Measurements from ENCODE around the gene IMP4.

Gene IMP4

DNA sequence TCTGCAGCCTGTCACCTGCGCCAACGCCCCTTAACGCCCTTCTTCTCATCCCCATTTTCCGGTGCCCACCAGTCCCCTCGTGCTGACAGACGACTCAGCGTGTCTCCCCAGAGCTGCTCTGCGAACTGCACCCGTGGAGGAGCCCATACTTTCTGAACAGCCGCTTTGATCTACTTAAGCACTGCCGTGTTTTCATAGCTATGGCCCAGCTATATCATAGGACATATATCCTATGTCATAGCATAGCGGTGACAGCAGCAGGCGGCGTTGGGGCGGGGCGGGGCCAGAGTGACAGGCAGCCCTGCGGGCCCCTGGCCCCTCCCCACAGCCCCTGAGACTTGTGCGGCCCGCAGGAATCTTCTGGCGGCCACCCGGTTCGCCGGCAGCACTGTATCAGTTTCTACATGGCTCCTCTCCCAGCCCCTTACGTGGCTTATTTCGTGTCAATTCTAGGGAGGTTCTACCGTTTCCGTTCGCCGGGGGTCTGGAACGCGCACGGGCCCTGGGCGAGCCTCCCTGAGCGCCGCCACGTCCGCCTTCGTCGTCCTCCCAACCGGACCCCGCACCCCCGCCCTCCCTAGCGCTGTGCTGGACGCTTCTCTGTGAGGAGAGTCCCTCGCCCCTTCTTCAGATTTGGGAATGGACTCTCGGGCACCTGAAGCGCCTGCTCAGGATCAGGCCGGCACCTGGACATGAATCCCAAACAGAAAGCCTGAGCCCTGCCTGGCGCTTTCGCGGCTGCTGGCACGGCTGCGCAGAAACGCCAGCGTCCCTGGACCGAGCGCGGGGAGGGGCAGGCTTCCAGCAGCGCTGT, 48.6 kb downstream of the IMP4 start:
- TF ChIP-seq, protein P1, sequence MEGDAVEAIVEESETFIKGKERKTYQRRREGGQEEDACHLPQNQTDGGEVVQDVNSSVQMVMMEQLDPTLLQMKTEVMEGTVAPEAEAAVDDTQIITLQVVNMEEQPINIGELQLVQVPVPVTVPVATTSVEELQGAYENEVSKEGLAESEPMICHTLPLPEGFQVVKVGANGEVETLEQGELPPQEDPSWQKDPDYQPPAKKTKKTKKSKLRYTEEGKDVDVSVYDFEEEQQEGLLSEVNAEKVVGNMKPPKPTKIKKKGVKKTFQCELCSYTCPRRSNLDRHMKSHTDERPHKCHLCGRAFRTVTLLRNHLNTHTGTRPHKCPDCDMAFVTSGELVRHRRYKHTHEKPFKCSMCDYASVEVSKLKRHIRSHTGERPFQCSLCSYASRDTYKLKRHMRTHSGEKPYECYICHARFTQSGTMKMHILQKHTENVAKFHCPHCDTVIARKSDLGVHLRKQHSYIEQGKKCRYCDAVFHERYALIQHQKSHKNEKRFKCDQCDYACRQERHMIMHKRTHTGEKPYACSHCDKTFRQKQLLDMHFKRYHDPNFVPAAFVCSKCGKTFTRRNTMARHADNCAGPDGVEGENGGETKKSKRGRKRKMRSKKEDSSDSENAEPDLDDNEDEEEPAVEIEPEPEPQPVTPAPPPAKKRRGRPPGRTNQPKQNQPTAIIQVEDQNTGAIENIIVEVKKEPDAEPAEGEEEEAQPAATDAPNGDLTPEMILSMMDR (IDR thresholded peaks at IDR 0.05) = no peak

DNA sequence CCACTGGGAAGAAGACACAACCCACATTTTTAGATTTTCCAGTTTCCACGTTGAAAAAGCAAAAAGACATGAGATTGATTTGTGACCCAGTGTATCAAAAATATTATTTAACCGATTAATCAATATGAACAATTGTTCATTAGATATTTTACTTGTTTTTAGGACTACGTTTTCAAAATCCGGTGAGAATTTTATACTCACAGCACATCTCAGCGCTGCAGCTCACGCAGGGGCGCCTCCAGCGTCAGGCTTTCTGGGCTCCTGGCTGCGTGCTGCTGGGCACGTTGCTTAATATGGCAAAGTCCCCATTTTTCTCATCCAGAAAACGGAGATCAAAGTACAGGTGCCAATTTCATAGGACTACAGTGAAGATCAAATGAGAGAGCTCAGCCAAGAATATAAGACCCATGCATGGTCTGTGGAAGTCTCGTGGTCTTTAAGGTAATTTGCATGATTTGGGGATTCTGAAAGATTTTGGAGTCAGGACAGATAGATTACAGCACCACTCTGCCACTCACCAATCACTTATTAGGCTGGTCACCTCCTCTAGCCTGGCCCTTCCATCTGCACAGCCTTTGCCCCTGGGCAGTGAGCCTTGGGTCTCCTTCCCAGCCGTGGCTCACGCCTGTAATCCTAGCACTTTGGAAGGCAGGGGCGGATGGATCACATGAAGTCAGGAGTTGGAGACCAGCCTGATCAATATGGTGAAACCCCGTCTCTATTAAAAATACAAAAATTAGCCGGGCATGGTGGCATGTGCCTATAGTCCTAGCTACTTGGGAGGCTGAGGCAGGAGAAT, 49.4 kb downstream of the IMP4 start:
- TF ChIP-seq, protein P1 (IDR thresholded peaks at IDR 0.05) = no peak

DNA sequence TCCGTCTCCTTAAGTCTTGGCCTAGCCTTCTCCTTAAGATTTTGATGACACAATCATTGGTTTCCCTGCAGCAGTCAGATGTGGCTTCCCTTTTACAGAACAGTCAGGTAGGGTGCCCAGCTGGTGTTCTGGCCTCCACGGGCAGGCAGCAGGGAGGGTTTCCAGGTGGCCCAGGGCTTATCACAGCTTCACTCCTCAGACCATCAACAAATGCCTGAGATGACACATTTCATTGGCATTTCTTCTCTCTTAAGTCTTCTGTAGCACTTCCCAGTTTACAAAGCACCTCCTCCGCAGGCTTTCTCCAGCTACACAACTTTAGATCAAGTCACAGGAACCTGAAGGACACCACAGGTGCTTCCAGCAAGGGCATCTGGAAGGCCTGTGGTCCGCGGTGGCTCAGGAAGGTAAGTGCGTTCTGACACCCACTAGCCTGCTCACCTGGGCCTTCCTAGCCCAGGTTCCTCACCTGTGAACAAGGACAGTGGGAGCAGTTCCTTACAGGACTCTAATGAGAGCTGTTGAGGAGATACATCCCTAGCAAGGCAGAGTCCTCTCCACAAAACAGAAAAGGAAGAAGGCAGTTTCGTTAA, 50.7 kb downstream of the IMP4 start:
- TF ChIP-seq, protein P1 (IDR thresholded peaks at IDR 0.05) = no peak
